GM06990 (cell line): ENCODE data around the gene FMN2.

Experiments used
- DNase-seq: peaks from one replicate; pipeline ENCODE4 v3.0.0-alpha.2; 2011; ENCODE audit not compliant: insufficient read length; ENCODE audit errors: extremely low read depth
- H3K27me3 ChIP-seq: replicated peaks from 2 replicates; pipeline ENCODE4 v1.6.0; 2011; ENCODE audit warnings: low read length; ENCODE audit not compliant: control insufficient read depth, insufficient read depth
- H3K36me3 ChIP-seq: 2 replicates; pipeline ENCODE4 v1.5.1; 2011; ENCODE audit warnings: low read length; ENCODE audit not compliant: control insufficient read depth, insufficient read depth
- H3K4me3 ChIP-seq: replicated peaks from 2 replicates; pipeline ENCODE4 v1.5.1; 2011; ENCODE audit warnings: low read depth, mild to moderate bottlenecking, control low read depth, low read length
- CTCF ChIP-seq: IDR thresholded peaks from 2 replicates; pipeline ENCODE4 v1.5.1; 2011; ENCODE audit warnings: low read length, control low read depth, mild to moderate bottlenecking, inconsistent platforms; ENCODE audit not compliant: insufficient read depth, poor library complexity, severe bottlenecking

FMN2 gene

GRCh38 chr1:240212556-240212955 is 120.9 kb downstream of the FMN2 start:
- no peak for TF ChIP-seq CTCF
- Histone ChIP-seq H3K27me3 (no peaks in the 10 kb centered on the region), H3K36me3 (no peaks in the 10 kb centered on the region), H3K4me3 (no peak overlapping the region)
- no peak for DNase-seq

GRCh38 chr1:240217403-240217802 is 125.7 kb downstream of the FMN2 start:
- H3K36me3 ChIP-seq = no peaks in the 10 kb centered on the region
- TF ChIP-seq CTCF = no peak
- no peaks in the 10 kb centered on the region for H3K27me3 ChIP-seq
- no peak for DNase-seq
- H3K4me3 ChIP-seq = no peak overlapping the region

- no peak for DNase-seq
- Histone ChIP-seq H3K4me3 (no peak overlapping the region), H3K36me3 (no peaks in the 10 kb centered on the region), H3K27me3 (no peaks in the 10 kb centered on the region)
- TF ChIP-seq CTCF = no peak
Observed at GRCh38 chr1:240219104-240219503, 127.4 kb downstream of the FMN2 start.

- no peaks in the 10 kb centered on the region for H3K36me3 ChIP-seq
- no peak for TF ChIP-seq CTCF
- no peak for DNase-seq
- no peaks in the 10 kb centered on the region for H3K27me3 ChIP-seq
- no peak overlapping the region for H3K4me3 ChIP-seq
Observed at GRCh38 chr1:240226102-240226501, 134.4 kb downstream of the FMN2 start.

- no peak for DNase-seq
- TF ChIP-seq CTCF = no peak
- no peaks in the 10 kb centered on the region for H3K27me3 ChIP-seq
- H3K4me3 ChIP-seq = no peak overlapping the region
- no peaks in the 10 kb centered on the region for H3K36me3 ChIP-seq
Observed at GRCh38 chr1:240230816-240231215, 139.1 kb downstream of the FMN2 start.

GRCh38 chr1:240232530-240232929 is 140.8 kb downstream of the FMN2 start:
- no peaks in the 10 kb centered on the region for H3K36me3 ChIP-seq
- no peak overlapping the region for H3K4me3 ChIP-seq
- no peak for TF ChIP-seq CTCF
- no peak for DNase-seq
- H3K27me3 ChIP-seq = no peaks in the 10 kb centered on the region
